T-helper 2 cell treated with Interferon-gamma antibody and Interleukin-4, amounts not matched to agents 100 ng/mL and 5 ng/mL, for 36 hours (primary cell): ENCODE results near the gene ARHGAP18. TPM values are rescaled to one million over a fixed set of nuclear protein-coding genes. Genes with fewer than 3 reads are reported as not detected.

Source experiments
- intact Hi-C: fragments of 100-400 bp; cut with micrococcal nuclease; formaldehyde crosslinking; loops from one replicate; pipeline ENCODE4 v1.15.1; 2023
- total RNA-seq: library from RNA; stranded (reverse); gene quantifications from 2 replicates; pipeline ENCODE4 v1.2.3, GENCODE V29; 2022

ARHGAP18 gene
- total RNA-seq, 1 donor from 2014 or later = 12.4 TPM

DNA sequence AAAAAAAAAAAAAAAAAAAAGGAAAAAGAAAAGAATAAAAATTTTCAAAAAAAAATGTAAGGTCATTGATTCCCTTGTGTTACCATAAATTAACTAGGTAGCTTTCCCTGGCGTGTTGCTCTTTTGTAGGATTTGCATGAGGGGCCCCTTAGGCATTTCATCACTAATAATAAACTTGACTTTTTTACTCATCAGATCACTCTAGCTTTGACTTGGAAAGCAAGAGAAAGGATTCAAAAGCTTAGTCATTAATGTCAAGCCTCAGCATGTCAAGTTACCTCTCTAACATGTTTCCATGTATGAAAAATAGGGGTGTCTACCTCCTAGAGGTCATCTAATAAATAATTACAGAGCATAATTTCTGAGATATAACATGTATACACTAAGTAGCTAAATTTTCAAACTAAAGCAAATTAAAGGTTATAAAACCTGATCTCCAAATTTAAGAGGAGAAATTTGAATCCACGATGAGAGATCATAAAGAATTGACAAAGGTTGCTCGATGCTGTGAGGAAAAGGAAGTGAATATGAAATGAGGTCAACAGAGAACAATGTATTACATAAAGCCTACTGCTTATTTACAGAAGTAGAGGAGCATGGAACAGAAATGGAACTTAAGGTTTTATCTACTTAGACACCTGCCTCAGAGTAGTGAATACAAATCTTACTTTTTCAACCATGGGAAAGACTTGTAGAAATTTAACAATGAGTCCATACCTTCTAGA lies 86.8 kb downstream of the ARHGAP18 start:
- intact Hi-C loops = loop anchor here (5.0 kb wide), 1 partner anchor 49 kb away; no protein-coding TSS in a partner anchor

DNA sequence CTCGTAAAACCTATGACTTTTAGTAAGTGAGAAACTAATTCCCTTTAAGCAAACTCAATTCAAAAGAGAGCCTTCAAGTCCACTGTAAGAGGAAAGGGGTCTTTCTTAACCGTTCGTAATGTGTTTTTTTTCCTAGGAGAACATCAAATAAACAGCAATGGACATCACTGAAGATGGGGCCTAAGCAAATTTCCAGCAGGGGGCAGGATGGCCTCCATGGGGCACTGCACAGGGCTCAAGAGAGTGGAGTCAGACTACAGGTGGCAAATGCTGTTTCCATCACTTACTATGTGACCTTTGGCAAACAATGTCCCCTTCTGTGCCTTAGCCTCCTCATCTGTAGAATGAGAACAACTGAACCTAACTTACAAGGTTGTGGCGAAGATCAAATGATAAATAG lies 88.7 kb downstream of the ARHGAP18 start:
- intact Hi-C loops = loop anchor here (1.0 to 5.0 kb wide), 2 partner anchors 51 to 109 kb away; no protein-coding TSS in a partner anchor

GRCh38 chr6:129620234-129620610 lies 89.8 kb downstream of the ARHGAP18 start:
- intact Hi-C loops = loop anchor here (5.0 kb wide), 1 partner anchor 52 kb away; no protein-coding TSS in a partner anchor

DNA sequence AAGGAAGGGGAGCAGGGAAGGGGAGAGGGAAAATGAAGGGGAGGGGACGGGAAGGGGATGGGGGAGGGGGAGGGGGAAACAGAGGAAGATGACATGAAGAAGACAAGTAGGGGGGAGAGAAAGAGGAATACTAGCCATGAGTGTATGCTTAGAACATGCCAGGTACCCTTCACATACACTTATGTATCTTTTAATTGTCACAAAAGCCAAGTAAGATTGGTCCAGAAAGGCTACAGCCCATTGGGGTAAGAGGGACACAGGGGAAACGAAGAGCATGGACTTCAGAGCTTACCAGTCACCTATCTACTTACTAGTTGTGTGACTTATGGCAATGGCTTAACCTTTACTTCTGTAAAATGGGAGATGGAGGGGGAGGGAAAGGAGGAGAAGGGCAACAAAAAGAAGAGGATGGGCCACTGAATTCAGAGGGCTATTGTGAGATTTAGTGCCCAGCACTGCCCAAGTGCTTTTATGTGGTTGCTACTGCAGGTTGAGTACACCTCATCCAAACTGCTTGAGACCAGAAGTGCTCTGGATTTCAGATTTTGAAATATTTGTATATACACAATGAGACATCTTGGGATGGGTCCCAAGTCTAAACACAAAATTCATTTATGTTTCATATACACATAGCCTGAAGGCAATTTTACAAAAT lies 90.3 kb downstream of the ARHGAP18 start:
- intact Hi-C loops = loop anchor here (5.0 kb wide), 1 partner anchor 53 kb away; no protein-coding TSS in a partner anchor

GRCh38 chr6:129617986-129618385 lies 92.0 kb downstream of the ARHGAP18 start:
- intact Hi-C loops = no loop called here

GRCh38 chr6:129615496-129615895 lies 94.5 kb downstream of the ARHGAP18 start:
- intact Hi-C loops = no loop called here

DNA sequence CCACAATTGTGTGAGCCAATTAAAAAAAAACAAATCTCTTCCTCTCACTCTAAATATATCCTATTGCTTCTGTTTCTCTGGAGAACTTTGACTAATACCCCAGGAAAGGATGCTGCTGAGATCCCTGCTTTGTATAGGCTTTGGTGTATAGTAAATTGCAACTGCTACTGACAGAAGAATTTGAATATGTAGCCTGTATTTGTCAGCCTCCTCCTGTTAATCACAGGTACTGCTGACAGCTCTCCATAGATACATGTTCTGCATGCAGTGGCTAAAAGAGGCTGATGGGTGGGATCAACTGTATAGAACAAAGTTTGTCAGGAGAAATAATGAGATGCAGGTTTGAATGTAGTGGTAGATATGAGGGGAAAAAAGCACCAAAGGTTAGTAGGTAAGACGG lies 95.0 kb downstream of the ARHGAP18 start:
- intact Hi-C loops = no loop called here

GRCh38 chr6:129614464-129614863 lies 95.5 kb downstream of the ARHGAP18 start:
- intact Hi-C loops = no loop called here

GRCh38 chr6:129612440-129612839 lies 97.5 kb downstream of the ARHGAP18 start:
- intact Hi-C loops = no loop called here

GRCh38 chr6:129609635-129610034 lies 100.3 kb downstream of the ARHGAP18 start:
- intact Hi-C loops = loop anchor here (5.0 kb wide), 1 partner anchor 33 kb away; no protein-coding TSS in a partner anchor

GRCh38 chr6:129608886-129609537 lies 101.0 kb downstream of the ARHGAP18 start:
- intact Hi-C loops = loop anchor here (5.0 kb wide), 1 partner anchor 33 kb away; no protein-coding TSS in a partner anchor

GRCh38 chr6:129607581-129608186 lies 102.3 kb downstream of the ARHGAP18 start:
- intact Hi-C loops = loop anchor here (5.0 kb wide), 1 partner anchor 35 kb away; no protein-coding TSS in a partner anchor

GRCh38 chr6:129606664-129607063 lies 103.3 kb downstream of the ARHGAP18 start:
- intact Hi-C loops = loop anchor here (5.0 kb wide), 1 partner anchor 36 kb away; no protein-coding TSS in a partner anchor

DNA sequence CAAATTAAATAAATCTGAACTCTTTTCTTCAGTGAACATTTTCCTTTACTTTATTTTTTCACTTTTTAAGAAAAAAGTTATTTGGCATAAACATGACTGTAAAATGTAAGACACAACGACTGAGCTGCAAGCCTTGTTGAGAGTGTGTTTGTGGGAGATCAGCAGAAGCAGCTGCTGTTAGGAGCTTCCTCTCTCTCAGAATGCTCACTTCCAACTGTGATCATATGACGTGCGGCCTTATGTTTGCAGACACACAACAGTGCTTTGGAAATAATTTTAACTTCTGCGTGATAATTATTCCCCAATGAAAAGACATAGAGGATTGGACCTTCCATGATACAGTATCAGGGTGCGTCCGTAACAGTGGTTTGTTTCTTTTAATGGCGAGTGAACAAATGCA lies 104.0 kb downstream of the ARHGAP18 start:
- intact Hi-C loops = loop anchor here (5.0 kb wide), 1 partner anchor 36 kb away; no protein-coding TSS in a partner anchor

DNA sequence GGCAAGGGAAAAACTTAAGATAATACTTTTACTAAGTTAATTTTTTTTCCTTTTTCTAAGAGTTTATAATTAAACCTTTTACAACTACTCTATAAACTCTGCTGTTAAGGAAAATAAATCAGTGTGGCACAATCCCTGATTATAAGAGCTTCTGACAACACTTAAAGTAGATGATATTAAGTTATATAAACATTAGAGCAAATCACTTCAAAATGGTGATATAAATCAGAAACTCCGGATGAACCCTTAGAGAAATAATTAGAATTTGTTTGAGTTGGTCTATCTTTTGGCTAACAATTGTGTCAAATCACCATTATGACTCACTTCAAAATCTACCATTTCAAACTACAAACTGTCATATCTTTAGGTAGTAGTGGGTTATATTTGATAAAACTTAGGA lies 104.9 kb downstream of the ARHGAP18 start:
- intact Hi-C loops = loop anchor here (5.0 kb wide), 1 partner anchor 37 kb away; no protein-coding TSS in a partner anchor

DNA sequence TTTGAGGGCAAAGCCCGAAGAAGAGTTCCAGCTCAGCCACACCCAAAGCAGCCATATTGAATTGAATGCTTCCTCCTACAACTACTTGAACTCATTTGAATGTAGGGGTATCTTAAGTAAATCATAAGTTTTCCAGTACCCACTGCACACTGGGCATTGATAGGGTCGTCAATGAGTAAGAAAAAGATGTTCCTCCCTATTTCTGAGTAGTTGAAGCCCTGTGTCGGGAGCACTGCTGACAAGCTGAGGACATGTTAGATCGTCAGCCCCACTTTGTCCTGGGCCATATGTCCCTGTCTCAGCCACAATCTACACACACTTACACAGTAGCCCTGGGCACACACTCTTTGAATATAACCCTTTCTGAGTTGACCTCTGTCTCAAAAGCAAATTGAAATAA lies 105.7 kb downstream of the ARHGAP18 start:
- intact Hi-C loops = no loop called here

- intact Hi-C loops = no loop called here
These were observed 106.2 kb downstream of the ARHGAP18 start for GRCh38 chr6:129603741-129604140.

- intact Hi-C loops = no loop called here
These were observed 108.7 kb downstream of the ARHGAP18 start for GRCh38 chr6:129601323-129601722.

DNA sequence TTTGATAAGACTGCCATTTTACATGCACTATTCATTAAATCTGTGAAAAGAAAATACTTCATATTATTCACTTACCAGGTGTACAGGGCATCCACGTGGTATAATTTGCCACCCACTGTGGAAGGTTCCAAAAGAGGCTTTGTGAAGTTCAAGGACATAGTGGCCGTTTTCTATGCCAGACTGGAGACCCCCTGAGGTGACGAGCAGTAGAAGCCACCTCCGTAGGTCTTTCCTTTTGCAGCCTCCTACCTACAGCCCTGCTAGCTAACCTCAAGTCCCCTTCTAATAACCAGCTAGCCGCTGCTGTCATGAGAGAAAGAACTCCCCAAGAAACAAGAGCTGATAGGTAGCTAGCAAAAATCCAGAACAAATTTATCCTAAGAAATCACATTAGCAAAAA lies 110.5 kb downstream of the ARHGAP18 start:
- intact Hi-C loops = loop anchor here (2.0 kb wide), 2 partner anchors 73 to 337 kb away; no protein-coding TSS in a partner anchor

- intact Hi-C loops = loop anchor here (1.0 to 2.0 kb wide), 5 partner anchors 74 to 423 kb away; no protein-coding TSS in a partner anchor
These were observed 111.5 kb downstream of the ARHGAP18 start for GRCh38 chr6:129598244-129599187.
